SK-N-SH (cell line): ENCODE results near the gene TTC39C. TPM values are rescaled to one million over a fixed set of nuclear protein-coding genes. Genes with fewer than 3 reads are reported as not detected.

Source experiments
- CTCF ChIA-PET: fragments of 300-600, 350-600 bp; formaldehyde crosslinking; extraction: SDS; loops from one replicate; lab custom pipeline; 2021; lab: Yijun Ruan, JAX
- POLR2A ChIA-PET: fragments of 350-600 bp; sonication (Branson Sonifier 250); formaldehyde crosslinking; extraction: SDS; loops from one replicate; lab custom pipeline; 2020; ENCODE audit warnings: antibody characterized with exemption, inconsistent platforms; lab: Yijun Ruan, JAX
- DNase-seq: peaks from one replicate; pipeline ENCODE4 v3.0.0; 2012
- H2AFZ ChIP-seq: fragments of 200-600 bp; sonication (generic); 2 replicates; pipeline ENCODE4 v1.8.1; 2016; ENCODE audit warnings: antibody characterized with exemption, mild to moderate bottlenecking, low read depth
- H3F3A ChIP-seq: fragments of 200-600 bp; sonication (generic); replicated peaks from 2 replicates; pipeline ENCODE3; 2016; ENCODE audit warnings: antibody characterized with exemption, mild to moderate bottlenecking; ENCODE audit not compliant: insufficient read depth
- H3K27ac ChIP-seq, 2 experiments: fragments of 200-500 bp in 1 of 2; fragments of 200-600 bp in 1 of 2; sonication (Bioruptor generic) in 1 of 2; sonication (generic), shearing (Covaris generic) in 1 of 2; 2 replicates each; pipeline versions ENCODE4 v1.5.1 to v1.6.1; 2014 to 2016; ENCODE audit warnings: low read depth in 2 of 2, inconsistent platforms in 1 of 2, low read length in 1 of 2, mild to moderate bottlenecking in 1 of 2, mixed read lengths in 1 of 2
- H3K27me3 ChIP-seq: fragments of 200-600 bp; sonication (generic), shearing (Covaris generic); 2 replicates; pipeline ENCODE4 v1.6.1; 2016; ENCODE audit warnings: mixed run types; ENCODE audit not compliant: insufficient read depth
- H3K36me3 ChIP-seq, 2 experiments: fragments of 200-500 bp in 1 of 2; fragments of 200-600 bp in 1 of 2; sonication (Bioruptor generic) in 1 of 2; sonication (generic) in 1 of 2; replicated peaks in 1 of 2; 2 replicates each; pipeline versions ENCODE3 to v1.5.1; 2014 to 2016; ENCODE audit warnings: low read length in 1 of 2, mild to moderate bottlenecking in 1 of 2; ENCODE audit not compliant: insufficient read depth in 2 of 2, control insufficient read depth in 1 of 2
- H3K4me1 ChIP-seq, 2 experiments: fragments of 200-500 bp in 1 of 2; fragments of 200-600 bp in 1 of 2; sonication (Bioruptor generic) in 1 of 2; sonication (generic), shearing (Covaris generic) in 1 of 2; 2 replicates each; pipeline versions ENCODE4 v1.5.1 to v1.6.1; 2014 to 2016; ENCODE audit warnings: low read depth in 1 of 2, low read length in 1 of 2, mixed run types in 1 of 2; ENCODE audit not compliant: insufficient read depth in 2 of 2, control insufficient read depth in 1 of 2
- H3K4me2 ChIP-seq: fragments of 200-600 bp; sonication (generic), shearing (Covaris generic); 2 replicates; pipeline ENCODE4 v1.6.1; 2017; ENCODE audit warnings: mixed run types
- H3K4me3 ChIP-seq, 2 experiments: fragments of 200-500 bp in 1 of 2; fragments of 200-600 bp in 1 of 2; sonication (Bioruptor generic) in 1 of 2; sonication (generic), shearing (Covaris generic) in 1 of 2; 2 replicates each; pipeline versions ENCODE4 v1.5.1 to v1.8.1; 2014 to 2016; ENCODE audit warnings: low read depth in 2 of 2, inconsistent platforms in 1 of 2, low read length in 1 of 2, mild to moderate bottlenecking in 1 of 2, mixed read lengths in 1 of 2, moderate library complexity in 1 of 2
- H3K79me2 ChIP-seq: fragments of 200-600 bp; sonication (generic); 2 replicates; pipeline ENCODE4 v1.8.1; 2017; ENCODE audit warnings: mild to moderate bottlenecking; ENCODE audit not compliant: insufficient read depth
- H3K9ac ChIP-seq: fragments of 200-600 bp; sonication (generic); 2 replicates; pipeline ENCODE4 v1.6.1; 2017; ENCODE audit warnings: mixed run types
- H3K9me2 ChIP-seq: fragments of 200-600 bp; sonication (generic); 2 replicates; pipeline ENCODE4 v1.6.1; 2017; ENCODE audit warnings: mixed run types
- H3K9me3 ChIP-seq: fragments of 200-600 bp; sonication (generic); 2 replicates; pipeline ENCODE4 v1.6.1; 2017; ENCODE audit warnings: mixed run types, mild to moderate bottlenecking, moderate library complexity
- H4K20me1 ChIP-seq: fragments of 200-600 bp; sonication (generic); 2 replicates; pipeline ENCODE4 v1.6.1; 2017; ENCODE audit warnings: mild to moderate bottlenecking, mixed run types; ENCODE audit not compliant: insufficient read depth
- EZH2phosphoT487 ChIP-seq: fragments of 200-600 bp; sonication (generic); IDR thresholded peaks from 2 replicates; pipeline ENCODE4 v1.6.1; 2017; ENCODE audit warnings: low read depth, mixed run types, mild to moderate bottlenecking, antibody characterized with exemption, moderate library complexity, borderline replicate concordance
- FOSL2 ChIP-seq: IDR thresholded peaks from 2 replicates; pipeline ENCODE4 v1.4.0; 2012; ENCODE audit warnings: low read depth, mild to moderate bottlenecking, moderate library complexity, borderline replicate concordance
- FOXM1 ChIP-seq: IDR thresholded peaks from 2 replicates; pipeline ENCODE4 v1.4.0; 2012; ENCODE audit warnings: low read depth, mild to moderate bottlenecking
- GATA2 ChIP-seq: sonication (generic); formaldehyde crosslinking; IDR thresholded peaks from 2 replicates; pipeline ENCODE4 v1.5.0; 2020; ENCODE audit warnings: mild to moderate bottlenecking, missing genetic modification reagents
- IRF3 ChIP-seq: fragments of 150-350 bp; IDR thresholded peaks from 2 replicates; pipeline ENCODE4 v1.6.1; 2016; ENCODE audit warnings: mild to moderate bottlenecking, low read depth, low read length
- JUND ChIP-seq: IDR thresholded peaks from 2 replicates; pipeline ENCODE4 v1.4.0; 2012
- NFIC ChIP-seq: IDR thresholded peaks from 2 replicates; pipeline ENCODE4 v1.4.0; 2012; ENCODE audit warnings: borderline replicate concordance
- RAD21 ChIP-seq: IDR thresholded peaks from 2 replicates; pipeline ENCODE4 v1.6.1; 2012; ENCODE audit warnings: mild to moderate bottlenecking, low read length
- RFX5 ChIP-seq: IDR thresholded peaks from 2 replicates; pipeline ENCODE4 v1.6.1; 2012; ENCODE audit warnings: mild to moderate bottlenecking, improper control_type of control experiment, low read length
- TCF12 ChIP-seq: IDR thresholded peaks from 2 replicates; pipeline ENCODE4 v1.4.0; 2012
- USF1 ChIP-seq: IDR thresholded peaks from 2 replicates; pipeline ENCODE4 v1.4.0; 2012; ENCODE audit warnings: low read depth, borderline replicate concordance
- USF2 ChIP-seq: fragments of 150-350 bp; IDR thresholded peaks from 2 replicates; pipeline ENCODE4 v1.6.1; 2017; ENCODE audit warnings: antibody characterized with exemption, low read length, low read depth, borderline replicate concordance
- WGBS: methylation state at CpG from one replicate; pipeline ENCODE4 v1.1.6; 2017; ENCODE audit warnings: low lambda C conversion rate; 5-methylcytosine and 5-hydroxymethylcytosine counted together
- polyA plus RNA-seq, 3 experiments: library from polyadenylated mRNA; depleted of rRNA; stranded (reverse); fragments of >200 nt; gene quantifications; 2 replicates each; pipeline ENCODE4 v1.2.3, GENCODE V29; 2012

TTC39C gene
- polyA plus RNA-seq, 1 of the 3 experiments (the other 2 are of a cell fraction): 8.6 TPM

- POLR2A ChIA-PET: no interaction called here
- TF ChIP-seq GATA2 (CRISPR knock-in tag): no peak
- no peak for TF ChIP-seq FOXM1
- no peak overlapping the region for H3K4me2 ChIP-seq
- WGBS: 96% methylated on average over 5 of the region's 6 CpGs
- H3K4me1 ChIP-seq: no peaks in the 10 kb centered on the region; a peak in 1 of 4 replicates
- no peak overlapping the region for H3K4me3 ChIP-seq
- H3K79me2 ChIP-seq: peaks cover 23% of the 10 kb centered on the region; the same call in 1 of the 2 replicates
- CTCF ChIA-PET: interaction anchor here (1.0 to 1.2 kb wide), 2 partner anchors 21 to 27 kb away, joined by 3 read pairs; no protein-coding TSS in a partner anchor
- H2AFZ ChIP-seq: no peak overlapping the region
- H3K27ac ChIP-seq: no peak overlapping the region
- DNase-seq: no peak
- H3K36me3 ChIP-seq: peaks cover 0 to 11% of the 10 kb centered on the region in 2 experiments
- H3K27me3 ChIP-seq: no peaks in the 10 kb centered on the region
- no peaks in the 10 kb centered on the region; the same call in 1 of the 2 replicates for H3K9me3 ChIP-seq
- H3K9ac ChIP-seq: no peak overlapping the region
- H3F3A ChIP-seq: peaks cover 6% of the 10 kb centered on the region
- no peaks in the 10 kb centered on the region for H3K9me2 ChIP-seq
- peaks cover 8% of the 10 kb centered on the region; the same call in 1 of the 2 replicates for H4K20me1 ChIP-seq
Measured at GRCh38 chr18:24043403-24043802, 28.8 kb downstream of the TTC39C start.

GRCh38 chr18:24048261-24048660 is 33.7 kb downstream of the TTC39C start:
- peaks cover 39% of the 10 kb centered on the region; the same call in 1 of the 2 replicates for H3K79me2 ChIP-seq
- no peak overlapping the region for H2AFZ ChIP-seq
- H3K4me2 ChIP-seq: no peak overlapping the region
- no peak overlapping the region for H3K9ac ChIP-seq
- H3K4me1 ChIP-seq: peaks cover 3 to 11% of the 10 kb centered on the region in 2 experiments
- H3K27ac ChIP-seq: no peak overlapping the region
- POLR2A ChIA-PET: no interaction called here
- H3K9me3 ChIP-seq: no peaks in the 10 kb centered on the region; the same call in 1 of the 2 replicates
- H3F3A ChIP-seq: peaks cover 16% of the 10 kb centered on the region
- no peak for DNase-seq
- CTCF ChIA-PET: no interaction called here
- H3K27me3 ChIP-seq: no peaks in the 10 kb centered on the region
- no peaks in the 10 kb centered on the region for H4K20me1 ChIP-seq
- H3K36me3 ChIP-seq: peaks cover 0 to 11% of the 10 kb centered on the region in 2 experiments
- no peak for TF ChIP-seq EZH2phosphoT487
- TF ChIP-seq RFX5: no peak
- no peak for TF ChIP-seq TCF12
- TF ChIP-seq NFIC: no peak
- no peak for TF ChIP-seq USF2
- no peak for TF ChIP-seq FOSL2
- TF ChIP-seq JUND: no peak
- TF ChIP-seq USF1: no peak
- TF ChIP-seq IRF3: no peak
- TF ChIP-seq RAD21: no peak
- no peak for TF ChIP-seq GATA2 (CRISPR knock-in tag)
- 92% methylated on average over 1 of the region's 1 CpG for WGBS
- H3K9me2 ChIP-seq: no peaks in the 10 kb centered on the region
- no peak overlapping the region for H3K4me3 ChIP-seq
